CD4-positive, alpha-beta T cell treated with Interleukin-1 beta for 1 hour (primary cell): ENCODE results near the gene NDUFS8.

ENCODE experiments used
- DNase-seq, 2 donors: peaks; one replicate each; pipeline ENCODE4 v3.0.0-alpha.2; 2020 to 2022

NDUFS8 gene

GRCh38 chr11:68003846-68004550 lies 26.5 kb upstream of the NDUFS8 start, which contains the start of gene UNC93B1:
Gene UNC93B1 (minus strand): TSS chr11:68004097. CDS start chr11:68004043, 54 bp downstream.
- DNase-seq = peak; percentile 84 to 88

- no peak for DNase-seq
Observed at GRCh38 chr11:68004551-68005335, 25.7 kb upstream of the NDUFS8 start.

DNA sequence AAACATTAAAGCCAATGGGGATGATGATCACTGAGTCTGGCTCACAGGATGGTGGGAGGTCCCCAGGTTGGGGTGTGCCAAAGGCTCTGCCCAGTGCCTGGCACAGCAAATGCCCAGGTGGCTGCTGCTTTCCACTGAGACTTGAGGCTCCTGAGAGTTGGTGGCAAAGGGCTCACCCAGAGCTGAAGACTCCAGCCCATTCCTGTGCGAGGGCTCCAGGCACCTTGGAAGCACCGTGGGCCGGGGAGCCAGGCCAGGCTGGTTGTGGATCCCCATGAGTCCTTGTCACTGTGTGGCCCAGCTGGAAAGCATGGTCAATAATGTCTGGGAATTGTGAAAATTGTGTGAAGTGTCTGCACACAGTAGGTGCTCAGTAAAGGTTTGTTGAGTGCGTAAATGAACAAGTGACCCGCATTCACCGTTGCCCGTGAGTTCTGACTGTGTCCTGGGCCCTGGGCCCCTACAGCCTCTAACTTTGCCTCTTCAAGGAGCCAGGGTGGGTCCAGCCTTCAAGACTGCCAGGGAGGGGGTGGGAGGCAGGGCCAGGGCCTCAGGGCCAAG lies 23.8 kb upstream of the NDUFS8 start:
- no peak for DNase-seq

DNA sequence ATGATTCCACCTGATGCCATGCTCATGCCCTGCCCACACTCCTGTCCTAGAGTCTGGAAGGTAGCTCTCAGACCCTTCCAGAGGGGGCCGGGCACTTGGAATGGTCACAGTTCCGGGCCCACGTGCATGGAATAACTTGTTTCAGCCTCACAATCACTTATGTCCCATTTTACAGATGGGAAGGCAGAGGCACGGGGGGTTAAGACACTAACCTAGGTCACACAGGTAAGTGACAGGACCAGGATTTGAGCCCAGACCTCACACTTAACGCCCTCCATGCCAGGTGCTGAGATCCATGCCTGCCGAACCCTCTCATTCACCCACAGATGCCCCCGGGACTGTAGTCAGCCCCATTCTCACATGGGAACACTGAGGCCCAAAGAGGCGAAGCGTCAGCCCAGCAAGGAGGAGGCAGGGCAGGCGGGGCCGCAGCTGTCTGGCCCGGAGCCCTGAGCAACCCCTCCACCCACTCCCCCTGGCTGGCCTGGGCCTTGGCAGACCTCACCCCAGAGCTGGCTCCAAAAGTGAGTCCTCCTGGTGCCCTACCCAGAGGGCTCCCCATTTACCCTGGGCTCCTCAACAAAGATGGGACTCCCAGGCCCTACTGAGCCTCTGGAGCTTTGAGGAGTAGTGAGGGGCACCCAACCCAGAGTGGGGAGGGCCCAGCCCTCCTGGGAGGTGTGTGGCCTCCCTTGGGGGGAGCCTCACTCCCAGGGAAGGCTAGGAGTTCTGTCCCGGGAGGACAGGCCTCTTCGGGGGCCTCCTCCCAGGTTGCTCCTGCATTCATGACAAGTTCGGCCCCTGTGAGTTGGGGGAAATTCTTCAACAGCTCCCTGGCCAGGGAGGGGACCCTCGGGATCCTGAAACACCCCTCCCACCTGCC lies 22.7 kb upstream of the NDUFS8 start:
- no peak for DNase-seq

- peak in 1 of 2 donors; percentile 25 for DNase-seq
Observed at GRCh38 chr11:68008381-68009337, 21.8 kb upstream of the NDUFS8 start.

GRCh38 chr11:68009391-68010089 lies 20.9 kb upstream of the NDUFS8 start:
- DNase-seq = peak in 1 of 2 donors; percentile 41

GRCh38 chr11:68010090-68011041 lies 20.1 kb upstream of the NDUFS8 start, which contains the start of gene ALDH3B1:
Gene ALDH3B1 (plus strand): TSS chr11:68010327. CDS start chr11:68015298, 4,971 bp downstream.
- DNase-seq = peak; percentile 14 to 72

GRCh38 chr11:68011051-68011943 lies 19.2 kb upstream of the NDUFS8 start:
- DNase-seq = no peak

DNA sequence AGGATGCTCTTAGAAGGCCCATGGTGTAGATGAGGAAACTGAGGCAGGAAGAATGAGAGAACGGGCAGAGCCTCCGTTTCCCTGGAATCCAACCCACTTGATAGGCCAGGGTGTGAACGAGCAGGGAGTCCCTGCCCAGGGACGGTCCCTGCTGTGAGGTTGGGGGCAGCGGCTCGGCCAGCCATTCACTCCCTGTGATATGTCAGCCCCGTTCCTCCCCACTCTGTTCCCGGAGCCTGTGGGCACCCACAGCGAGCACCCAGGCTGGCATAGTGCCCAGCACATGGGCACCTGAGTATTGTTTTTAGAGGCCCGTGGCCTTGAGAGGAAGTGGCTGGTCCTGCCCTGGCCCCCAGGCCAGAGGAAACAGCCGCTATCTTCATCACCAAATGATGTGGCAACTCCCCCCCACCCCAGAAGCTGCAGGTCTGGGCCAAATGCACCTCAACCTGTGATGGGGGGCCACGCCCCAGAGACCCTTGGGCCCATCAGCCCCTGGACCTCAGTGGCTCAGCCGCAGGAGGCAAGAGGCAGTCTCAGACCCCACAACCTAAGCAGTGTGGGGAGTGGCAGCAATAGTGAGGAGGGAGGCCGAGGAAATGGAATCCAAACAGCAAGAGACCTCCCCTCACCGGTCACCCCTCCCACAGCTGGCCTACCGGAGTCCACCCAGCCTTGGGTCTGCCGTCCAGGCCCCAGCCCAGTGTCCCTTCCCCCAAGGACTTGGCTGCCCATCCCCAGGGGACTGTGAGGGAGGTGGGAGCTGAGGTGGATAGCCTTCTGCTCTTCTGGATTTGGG lies 18.2 kb upstream of the NDUFS8 start:
- no peak for DNase-seq

DNA sequence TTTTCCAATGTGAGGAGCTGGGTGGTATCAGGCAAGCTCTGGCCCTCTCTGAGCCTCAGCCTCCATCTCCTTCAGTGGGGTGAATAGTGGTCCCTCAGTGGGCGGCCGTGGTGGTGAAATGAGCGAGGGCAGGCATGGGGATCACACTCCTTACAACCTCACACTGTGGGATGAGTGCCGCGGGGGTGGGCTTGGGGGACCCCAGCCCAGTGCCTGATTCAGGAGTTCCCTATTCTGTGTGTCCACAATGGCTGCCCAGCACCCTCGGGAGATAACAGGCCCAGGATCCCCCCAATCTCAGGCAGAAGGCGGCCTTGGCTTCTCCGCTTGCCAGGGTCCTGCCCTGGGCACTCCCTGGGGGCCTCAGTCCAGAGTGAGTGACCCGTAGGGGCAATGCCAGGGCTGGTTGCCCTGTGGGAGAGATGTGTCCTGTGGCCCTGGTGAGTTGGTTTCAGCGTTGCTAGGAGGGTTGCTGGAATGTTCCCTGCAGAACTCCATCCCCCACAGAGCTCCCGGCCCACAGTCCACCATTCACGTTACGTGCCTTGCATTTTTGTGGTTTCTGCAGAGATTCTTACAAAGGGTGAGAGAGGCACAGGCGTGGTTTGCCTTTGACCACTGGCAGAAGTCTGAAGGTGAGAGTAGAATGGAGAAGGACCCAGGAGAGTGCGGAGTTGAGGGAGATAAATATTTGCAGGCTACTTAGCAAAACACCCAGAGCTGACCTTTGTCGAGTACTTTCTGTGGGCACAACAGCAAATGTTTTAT lies 17.5 kb upstream of the NDUFS8 start:
- DNase-seq = no peak

- DNase-seq = no peak
Observed at GRCh38 chr11:68013611-68014156, 16.8 kb upstream of the NDUFS8 start.

DNA sequence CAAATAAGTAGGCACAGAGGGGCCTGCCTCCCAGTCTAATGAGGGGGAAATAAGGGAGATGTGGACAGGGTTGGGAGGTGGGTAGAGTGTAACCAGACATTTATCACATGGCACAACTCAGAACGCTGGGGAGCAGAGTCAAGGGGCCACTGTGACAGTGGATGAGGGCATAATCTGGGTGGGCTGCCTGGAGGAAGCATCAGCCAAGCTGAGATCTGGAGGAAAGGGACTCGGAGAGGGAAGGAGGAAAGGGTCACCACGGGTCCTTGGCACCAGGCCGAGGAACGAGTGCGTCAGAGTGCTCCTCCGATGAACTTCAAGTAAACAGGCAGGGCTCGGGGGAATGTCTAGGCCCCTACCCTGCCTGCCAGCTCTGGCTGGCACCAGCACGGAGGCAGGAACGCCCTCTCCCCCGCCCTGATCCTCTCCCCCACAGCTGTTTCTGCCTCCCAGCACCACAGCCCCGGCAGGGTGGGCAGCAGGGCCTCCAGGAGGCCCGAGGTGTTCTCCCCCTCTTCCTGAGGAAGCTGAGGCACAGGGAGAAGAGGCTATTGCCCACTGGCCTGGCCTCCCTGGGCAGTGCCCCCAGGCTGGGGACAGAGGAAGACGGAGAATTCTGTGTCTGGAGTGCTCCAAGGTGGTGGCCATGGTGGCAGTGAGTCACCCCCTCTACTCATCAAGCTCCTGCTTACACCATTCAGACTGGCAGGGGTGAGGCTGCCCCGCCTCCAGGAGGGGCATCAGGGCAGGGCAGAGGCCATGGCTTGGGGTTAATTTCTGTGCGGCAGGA lies 16.1 kb upstream of the NDUFS8 start:
- DNase-seq = peak in 1 of 2 donors; percentile 40

GRCh38 chr11:68014947-68015447 lies 15.5 kb upstream of the NDUFS8 start:
- DNase-seq = no peak

GRCh38 chr11:68015467-68015866 lies 15.0 kb upstream of the NDUFS8 start:
- no peak for DNase-seq

DNA sequence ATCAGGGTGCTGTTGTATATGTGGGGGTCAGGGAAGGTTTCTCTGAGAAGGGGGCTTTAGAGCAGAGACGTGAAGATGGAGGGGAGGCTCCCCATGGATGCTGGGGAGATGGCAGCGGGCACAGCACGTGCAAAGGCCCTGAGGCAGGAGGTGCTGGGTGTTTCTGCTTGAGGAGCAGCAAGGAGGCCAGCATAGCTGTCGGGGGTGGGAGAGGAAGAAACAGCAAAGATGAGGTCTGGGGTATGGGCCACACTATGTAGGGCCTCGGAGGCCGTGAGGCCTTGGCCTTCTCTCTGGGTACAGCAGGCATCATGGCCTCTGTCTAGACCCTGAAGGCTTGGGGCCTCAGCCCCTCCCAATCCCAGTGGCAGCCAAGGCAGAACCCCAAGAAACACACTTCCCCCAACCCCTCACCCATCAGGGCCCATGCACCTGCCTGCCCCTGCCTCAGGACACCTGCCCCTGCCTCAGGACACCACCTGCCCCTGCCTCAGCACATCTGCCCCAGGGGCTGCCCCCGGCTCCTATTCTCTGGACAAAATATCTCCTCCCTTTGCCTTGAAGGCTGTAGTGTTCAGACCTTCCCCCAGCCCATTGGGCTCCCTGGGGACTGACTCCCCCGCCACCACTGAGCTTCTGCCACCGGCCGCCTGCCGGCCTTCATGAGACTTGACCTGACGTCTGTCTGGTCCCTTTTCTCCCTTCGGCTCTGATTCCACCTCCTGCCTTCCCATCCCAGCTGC lies 14.1 kb upstream of the NDUFS8 start:
- no peak for DNase-seq
